ENCODE results near the gene KLF16.

The KLF16 gene

GRCh38 chr19:1840541-1841115, 22.8 kb downstream of the KLF16 start:
- DNase-seq (ENCODE audit: low read depth): no peak

- DNase-seq (ENCODE audit: low read depth): no peak
Measured at GRCh38 chr19:1839658-1840540, 23.5 kb downstream of the KLF16 start.

- DNase-seq (ENCODE audit: low read depth): no peak
Measured at GRCh38 chr19:1837625-1838105, 25.7 kb downstream of the KLF16 start.

- no peak for DNase-seq (ENCODE audit: low read depth)
Measured at GRCh38 chr19:1837222-1837565, 26.2 kb downstream of the KLF16 start.

GRCh38 chr19:1836458-1837221, 26.7 kb downstream of the KLF16 start:
- DNase-seq (ENCODE audit: low read depth): no peak

GRCh38 chr19:1833540-1833939, 29.8 kb downstream of the KLF16 start:
- no peak for DNase-seq (ENCODE audit: low read depth)

GRCh38 chr19:1832046-1832663, 31.2 kb downstream of the KLF16 start:
- no peak for DNase-seq (ENCODE audit: low read depth)

GRCh38 chr19:1830978-1831377, 32.4 kb downstream of the KLF16 start:
- DNase-seq (ENCODE audit: low read depth): no peak

- no peak for DNase-seq (ENCODE audit: low read depth)
Measured at GRCh38 chr19:1830568-1830967, 32.8 kb downstream of the KLF16 start.

- DNase-seq (ENCODE audit: low read depth): no peak
Measured at GRCh38 chr19:1829958-1830357, 33.4 kb downstream of the KLF16 start.

- no peak for DNase-seq (ENCODE audit: low read depth)
Measured at GRCh38 chr19:1828279-1829238, 34.8 kb downstream of the KLF16 start.

- no peak for DNase-seq (ENCODE audit: low read depth)
Measured at GRCh38 chr19:1827566-1828278, 35.7 kb downstream of the KLF16 start.

- DNase-seq (ENCODE audit: low read depth): no peak
Measured at GRCh38 chr19:1826557-1827521, 36.5 kb downstream of the KLF16 start.

- DNase-seq (ENCODE audit: low read depth): peak; percentile 37
Measured at GRCh38 chr19:1825909-1826556, 37.3 kb downstream of the KLF16 start.

GRCh38 chr19:1824252-1824622, 39.1 kb downstream of the KLF16 start:
- no peak for DNase-seq (ENCODE audit: low read depth)

- no peak for DNase-seq (ENCODE audit: low read depth)
Measured at GRCh38 chr19:1823539-1824251, 39.7 kb downstream of the KLF16 start.

- DNase-seq (ENCODE audit: low read depth): no peak
Measured at GRCh38 chr19:1823020-1823419, 40.4 kb downstream of the KLF16 start.

GRCh38 chr19:1822210-1822609, 41.2 kb downstream of the KLF16 start:
- DNase-seq (ENCODE audit: low read depth): no peak
